Activated T-cell treated with anti-CD3 and anti-CD28 coated beads, Interleukin-2, amount 50 U/mL, for 4 hours (primary cell): ENCODE measurements around the gene SNX17. TPM values are rescaled to one million over a fixed set of nuclear protein-coding genes. Genes with fewer than 3 reads are reported as not detected.
"Not testable (repeated sequence)": the region's sequence is repeated elsewhere in the genome, so short reads cannot be mapped to it uniquely, and the experiment has no call there.

ENCODE experiments used
- ATAC-seq, 2 donors: fragments of 200-7000 bp; cut with Tn5 transposase; one replicate each; pipeline ENCODE4 v1.10.0; 2021
- DNase-seq: peaks from one replicate; pipeline ENCODE4 v3.0.0-alpha.2; 2020
- H3K27me3 Mint-ChIP-seq: one replicate; pipeline ENCODE4 v1.8.0; 2021; ENCODE audit warnings: low read depth, mixed read lengths
- H3K36me3 Mint-ChIP-seq: one replicate; pipeline ENCODE4 v1.8.0; 2022; ENCODE audit warnings: mixed read lengths; ENCODE audit not compliant: insufficient read depth
- H3K4me1 Mint-ChIP-seq: one replicate; pipeline ENCODE4 v1.8.0; 2021; ENCODE audit warnings: low read depth, mixed read lengths
- H3K4me3 Mint-ChIP-seq: one replicate; pipeline ENCODE4 v1.8.0; 2021; ENCODE audit warnings: mild to moderate bottlenecking, moderate library complexity, mixed read lengths
- H3K9me3 Mint-ChIP-seq: one replicate; pipeline ENCODE4 v1.8.0; 2021; ENCODE audit warnings: mixed read lengths
- total RNA-seq, 3 donors: library from RNA; stranded (reverse); gene quantifications; one replicate each; pipeline ENCODE4 v1.2.1, GENCODE V29; 2021

SNX17 gene
- 100 to 1,000 TPM; 117 to 125 (median 123) TPM for total RNA-seq

GRCh38 chr2:27370026-27370815 is at the start of gene SNX17, which contains the start of gene EIF2B4:
Gene SNX17 (plus strand): TSS chr2:27370616. CDS start chr2:27370744, 128 bp downstream.
Gene EIF2B4 (minus strand): TSS chr2:27370338. CDS start chr2:27370314, 24 bp downstream.
- peak within 1 kb of the TSS; percentile 82 for H3K4me3 Mint-ChIP-seq
- H3K9me3 Mint-ChIP-seq, result no peaks in the 10 kb centered on the region
- no peaks in the 10 kb centered on the region for H3K27me3 Mint-ChIP-seq
- peak; percentile 99 for DNase-seq
- peaks cover 47% of the 10 kb centered on the region for H3K36me3 Mint-ChIP-seq
- peak; percentile 94 to 96 for ATAC-seq
- peaks cover 46% of the 10 kb centered on the region for H3K4me1 Mint-ChIP-seq

GRCh38 chr2:27320958-27321543 is 49.4 kb upstream of the SNX17 start:
- peak overlapping the region; percentile 99 for H3K4me3 Mint-ChIP-seq
- DNase-seq, result no peak

GRCh38 chr2:27322301-27322765 is 48.1 kb upstream of the SNX17 start:
- no peaks in the 10 kb centered on the region for H3K27me3 Mint-ChIP-seq
- H3K4me3 Mint-ChIP-seq, result peak overlapping the region; percentile 99
- no peaks in the 10 kb centered on the region for H3K9me3 Mint-ChIP-seq
- DNase-seq (no peak), ATAC-seq (peak; percentile 12 to 14)
- peaks cover 20% of the 10 kb centered on the region for H3K4me1 Mint-ChIP-seq
- H3K36me3 Mint-ChIP-seq, result peaks cover 17% of the 10 kb centered on the region

More at GRCh38 chr2:27320958-27321543, 49.4 kb upstream of the SNX17 start:
- peaks cover 10% of the 10 kb centered on the region for H3K36me3 Mint-ChIP-seq
- no peaks in the 10 kb centered on the region for H3K27me3 Mint-ChIP-seq
- peaks cover 20% of the 10 kb centered on the region for H3K4me1 Mint-ChIP-seq
- ATAC-seq, result no peak
- no peaks in the 10 kb centered on the region for H3K9me3 Mint-ChIP-seq

GRCh38 chr2:27322766-27323595 is 47.4 kb upstream of the SNX17 start, which contains the start of gene MPV17:
Gene MPV17 (minus strand): TSS chr2:27323097. CDS start chr2:27322517, 580 bp downstream.
- peaks cover 15% of the 10 kb centered on the region for H3K36me3 Mint-ChIP-seq
- DNase-seq (peak; percentile 80), ATAC-seq (peak; percentile 99)
- no peaks in the 10 kb centered on the region for H3K9me3 Mint-ChIP-seq
- H3K27me3 Mint-ChIP-seq, result no peaks in the 10 kb centered on the region
- H3K4me1 Mint-ChIP-seq, result peaks cover 20% of the 10 kb centered on the region
- H3K4me3 Mint-ChIP-seq, result peak within 1 kb of the TSS; percentile 99

- peaks cover 20% of the 10 kb centered on the region for H3K4me1 Mint-ChIP-seq
- ATAC-seq, result peak in 1 of 2 donors; percentile 5
These were observed 46.7 kb upstream of the SNX17 start for GRCh38 chr2:27323596-27324285.

GRCh38 chr2:27324720-27325119 is 45.7 kb upstream of the SNX17 start:
- Mint-ChIP-seq H3K4me1 (peaks cover 20% of the 10 kb centered on the region), H3K27me3 (no peaks in the 10 kb centered on the region), H3K4me3 (peak overlapping the region; percentile 61), H3K36me3 (peaks cover 28% of the 10 kb centered on the region), H3K9me3 (no peaks in the 10 kb centered on the region)
- ATAC-seq (no peak), DNase-seq (no peak)

More at GRCh38 chr2:27323596-27324285, 46.7 kb upstream of the SNX17 start:
- H3K36me3 Mint-ChIP-seq, result peaks cover 19% of the 10 kb centered on the region
- H3K4me3 Mint-ChIP-seq, result peak overlapping the region; percentile 99
- no peaks in the 10 kb centered on the region for H3K27me3 Mint-ChIP-seq
- DNase-seq, result no peak
- no peaks in the 10 kb centered on the region for H3K9me3 Mint-ChIP-seq

- H3K36me3 Mint-ChIP-seq, result peaks cover 28% of the 10 kb centered on the region
These were observed 35.1 kb upstream of the SNX17 start for GRCh38 chr2:27335311-27335710.

GRCh38 chr2:27336173-27336572 is 34.2 kb upstream of the SNX17 start:
- ATAC-seq, result no peak
- no peak overlapping the region for H3K4me3 Mint-ChIP-seq
- no peaks in the 10 kb centered on the region for H3K4me1 Mint-ChIP-seq
- no peaks in the 10 kb centered on the region for H3K27me3 Mint-ChIP-seq
- no peak for DNase-seq
- no peaks in the 10 kb centered on the region for H3K9me3 Mint-ChIP-seq
- H3K36me3 Mint-ChIP-seq, result peaks cover 25% of the 10 kb centered on the region

More at GRCh38 chr2:27335311-27335710, 35.1 kb upstream of the SNX17 start:
- ATAC-seq (no peak), DNase-seq (no peak)
- no peaks in the 10 kb centered on the region for H3K4me1 Mint-ChIP-seq
- H3K27me3 Mint-ChIP-seq, result no peaks in the 10 kb centered on the region
- no peak overlapping the region for H3K4me3 Mint-ChIP-seq
- H3K9me3 Mint-ChIP-seq, result no peaks in the 10 kb centered on the region

GRCh38 chr2:27347641-27348040 is 22.8 kb upstream of the SNX17 start:
- DNase-seq, result no peak
- Mint-ChIP-seq H3K36me3 (peaks cover 17% of the 10 kb centered on the region), H3K4me3 (no peak overlapping the region), H3K4me1 (peaks cover 29% of the 10 kb centered on the region), H3K9me3 (no peaks in the 10 kb centered on the region), H3K27me3 (no peaks in the 10 kb centered on the region)
- ATAC-seq, result no peak

- no peak for DNase-seq
- H3K4me1 Mint-ChIP-seq, result peaks cover 42% of the 10 kb centered on the region
These were observed 20.2 kb upstream of the SNX17 start for GRCh38 chr2:27350106-27350693.

GRCh38 chr2:27351802-27352598 is 18.4 kb upstream of the SNX17 start:
- H3K36me3 Mint-ChIP-seq, result peaks cover 16% of the 10 kb centered on the region
- H3K4me1 Mint-ChIP-seq, result peaks cover 47% of the 10 kb centered on the region
- no peaks in the 10 kb centered on the region for H3K27me3 Mint-ChIP-seq
- DNase-seq (no peak), ATAC-seq (peak; percentile 43 to 49)
- H3K4me3 Mint-ChIP-seq, result peak overlapping the region; percentile 37
- no peaks in the 10 kb centered on the region for H3K9me3 Mint-ChIP-seq

More at GRCh38 chr2:27350106-27350693, 20.2 kb upstream of the SNX17 start:
- ATAC-seq, result no peak
- H3K4me3 Mint-ChIP-seq, result no peak overlapping the region
- H3K27me3 Mint-ChIP-seq, result no peaks in the 10 kb centered on the region
- no peaks in the 10 kb centered on the region for H3K9me3 Mint-ChIP-seq
- H3K36me3 Mint-ChIP-seq, result peaks cover 15% of the 10 kb centered on the region

- peaks cover 14% of the 10 kb centered on the region for H3K36me3 Mint-ChIP-seq
- not testable (repeated sequence) for DNase-seq, H3K9me3 Mint-ChIP-seq, H3K27me3 Mint-ChIP-seq, ATAC-seq, H3K4me3 Mint-ChIP-seq
- H3K4me1 Mint-ChIP-seq, result peaks cover 49% of the 10 kb centered on the region
These were observed 17.0 kb upstream of the SNX17 start for GRCh38 chr2:27353386-27353761.
